ENCODE results near the gene C2CD4D.

C2CD4D gene

GRCh38 chr1:151823175-151823574 lies 16.4 kb downstream of the C2CD4D start:
- in situ Hi-C loops (cut with HindIII; ENCODE audit: low sequenced_read_pairs), result no loop called here
- no peak for DNase-seq (ENCODE audit: low read depth)
- TF ChIP-seq CTCF (IDR thresholded peaks at IDR 0.05; ENCODE audit: low read depth, low read length, missing control alignments), result no peak
- no peak overlapping the region for H3K4me3 ChIP-seq (ENCODE audit: low read depth, low read length)

DNA sequence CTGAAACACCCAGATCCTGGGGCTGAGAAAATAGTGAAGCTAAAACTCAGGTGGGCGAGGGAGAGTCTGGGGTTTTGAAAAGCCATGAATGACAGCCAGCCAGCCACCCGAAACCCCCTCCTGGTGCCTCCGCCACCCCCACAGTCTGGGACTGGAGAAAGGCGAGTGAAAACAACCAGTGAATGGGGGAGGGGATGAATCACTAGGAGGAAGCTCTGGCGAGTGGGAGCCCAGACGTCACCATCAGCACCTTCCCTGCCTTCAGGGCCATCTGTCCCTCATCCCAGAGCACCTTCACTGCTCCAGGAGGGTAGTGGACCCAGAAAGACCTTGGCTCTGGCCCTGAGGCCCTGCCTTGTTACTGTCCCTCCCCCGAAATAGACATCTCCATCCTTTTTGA lies 17.2 kb downstream of the C2CD4D start:
- no peak for DNase-seq (ENCODE audit: low read depth)
- no peak overlapping the region for H3K4me3 ChIP-seq (ENCODE audit: low read depth, low read length)
- no peak for TF ChIP-seq CTCF (IDR thresholded peaks at IDR 0.05; ENCODE audit: low read depth, low read length, missing control alignments)
- in situ Hi-C loops (cut with HindIII; ENCODE audit: low sequenced_read_pairs), result no loop called here

GRCh38 chr1:151820940-151821339 lies 18.7 kb downstream of the C2CD4D start:
- no peak overlapping the region for H3K4me3 ChIP-seq (ENCODE audit: low read depth, low read length)
- DNase-seq (ENCODE audit: low read depth), result no peak
- in situ Hi-C loops (cut with HindIII; ENCODE audit: low sequenced_read_pairs), result no loop called here
- TF ChIP-seq CTCF (IDR thresholded peaks at IDR 0.05; ENCODE audit: low read depth, low read length, missing control alignments), result no peak

GRCh38 chr1:151819976-151820623 lies 19.5 kb downstream of the C2CD4D start:
- TF ChIP-seq CTCF (IDR thresholded peaks at IDR 0.05; ENCODE audit: low read depth, low read length, missing control alignments), result no peak
- no peak overlapping the region for H3K4me3 ChIP-seq (ENCODE audit: low read depth, low read length)
- no peak for DNase-seq (ENCODE audit: low read depth)
- in situ Hi-C loops (cut with HindIII; ENCODE audit: low sequenced_read_pairs), result no loop called here

DNA sequence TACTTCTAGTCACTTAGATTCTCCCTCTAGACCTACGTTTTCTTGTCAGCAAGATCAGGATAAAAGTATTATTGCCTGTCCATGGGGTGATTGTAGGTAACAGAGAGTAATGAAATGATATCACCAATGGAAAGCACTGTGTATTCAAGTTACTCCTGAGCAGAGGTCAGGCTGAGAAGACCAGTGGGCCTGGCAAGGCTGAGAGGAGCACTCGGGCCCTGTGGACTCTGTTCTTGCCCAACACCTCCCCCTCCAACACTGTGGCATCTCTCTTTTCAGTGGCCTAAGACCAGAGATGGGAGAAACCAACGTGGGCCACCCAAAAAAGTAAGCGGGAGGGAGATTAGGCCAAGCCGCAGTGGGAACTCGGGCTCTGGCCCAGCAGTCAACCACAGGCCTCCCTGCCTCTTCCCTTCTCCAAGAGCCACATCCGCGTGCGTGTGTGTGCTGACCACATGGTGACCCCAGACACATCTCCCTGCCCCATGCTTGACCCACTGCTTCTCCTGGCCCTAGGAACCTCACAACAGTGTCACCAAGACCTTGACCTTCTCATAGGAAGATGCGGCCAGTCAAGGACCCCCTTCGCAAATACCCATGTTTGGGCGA lies 20.3 kb downstream of the C2CD4D start:
- TF ChIP-seq CTCF (IDR thresholded peaks at IDR 0.05; ENCODE audit: low read depth, low read length, missing control alignments), result no peak
- no peak for DNase-seq (ENCODE audit: low read depth)
- H3K4me3 ChIP-seq (ENCODE audit: low read depth, low read length), result no peak overlapping the region
- in situ Hi-C loops (cut with HindIII; ENCODE audit: low sequenced_read_pairs), result no loop called here

GRCh38 chr1:151817353-151817730 lies 22.3 kb downstream of the C2CD4D start:
- no peak for TF ChIP-seq CTCF (IDR thresholded peaks at IDR 0.05; ENCODE audit: low read depth, low read length, missing control alignments)
- DNase-seq (ENCODE audit: low read depth), result no peak
- in situ Hi-C loops (cut with HindIII; ENCODE audit: low sequenced_read_pairs), result no loop called here
- no peak overlapping the region for H3K4me3 ChIP-seq (ENCODE audit: low read depth, low read length)

All from astrocyte of the cerebellum (primary cell).